Activated CD8-positive, alpha-beta T cell treated with anti-CD3 and anti-CD28 coated beads for 36 hours (primary cell): ENCODE measurements around the gene OSER1. TPM values are rescaled to one million over a fixed set of nuclear protein-coding genes. Genes with fewer than 3 reads are reported as not detected.
A peak's percentile ranks its signal among the peaks of the same experiment; 100 is the strongest.

Source experiments
- ATAC-seq: fragments of 200-7000 bp; cut with Tn5 transposase; one replicate; pipeline ENCODE4 v1.10.0; 2021; ENCODE audit warnings: mild to moderate bottlenecking, moderate library complexity
- CTCF ChIA-PET: fragments of 350-600 bp; sonication (Branson Sonifier 250); formaldehyde crosslinking; loops from one replicate; lab custom pipeline; 2021; ENCODE audit warnings: antibody characterized with exemption; lab: Charles Lee
- POLR2A ChIA-PET: fragments of 350-600 bp; sonication (Branson Sonifier 250); formaldehyde crosslinking; loops from one replicate; lab custom pipeline; 2021; ENCODE audit warnings: antibody characterized with exemption; lab: Charles Lee
- DNase-seq: peaks from one replicate; pipeline ENCODE4 v3.0.0-alpha.2; 2020
- H3K27ac Mint-ChIP-seq: one replicate; pipeline ENCODE4 v1.8.0; 2021; ENCODE audit warnings: mild to moderate bottlenecking, mixed read lengths
- H3K27me3 Mint-ChIP-seq: one replicate; pipeline ENCODE4 v1.8.0; 2021; ENCODE audit warnings: mixed read lengths
- H3K36me3 Mint-ChIP-seq: one replicate; pipeline ENCODE4 v1.8.0; 2021; ENCODE audit warnings: low read depth, mixed read lengths
- H3K4me1 Mint-ChIP-seq: one replicate; pipeline ENCODE4 v1.8.0; 2021; ENCODE audit warnings: low read depth, mixed read lengths
- H3K4me3 Mint-ChIP-seq: one replicate; pipeline ENCODE4 v1.8.0; 2021; ENCODE audit warnings: mild to moderate bottlenecking, moderate library complexity, mixed read lengths
- H3K9me3 Mint-ChIP-seq: one replicate; pipeline ENCODE4 v1.8.0; 2021; ENCODE audit warnings: mixed read lengths
- intact Hi-C: fragments of 100-400 bp; cut with micrococcal nuclease; formaldehyde crosslinking; loops from one replicate; pipeline ENCODE4 v1.10.0; 2022
- total RNA-seq, 2 experiments: library from RNA; stranded (reverse); gene quantifications; one replicate each; pipeline ENCODE4 v1.2.3, GENCODE V29; 2021
- TF ChIP-seq, protein P1 (sequence below): fragments of 200-600 bp; IDR thresholded peaks from one replicate; pipeline ENCODE4 v1.8.0; 2022; ENCODE audit warnings: antibody characterized with exemption, mild to moderate bottlenecking

The OSER1 gene
- total RNA-seq, 2 experiments from 2014 or later = 20.9 to 23.3 TPM

DNA sequence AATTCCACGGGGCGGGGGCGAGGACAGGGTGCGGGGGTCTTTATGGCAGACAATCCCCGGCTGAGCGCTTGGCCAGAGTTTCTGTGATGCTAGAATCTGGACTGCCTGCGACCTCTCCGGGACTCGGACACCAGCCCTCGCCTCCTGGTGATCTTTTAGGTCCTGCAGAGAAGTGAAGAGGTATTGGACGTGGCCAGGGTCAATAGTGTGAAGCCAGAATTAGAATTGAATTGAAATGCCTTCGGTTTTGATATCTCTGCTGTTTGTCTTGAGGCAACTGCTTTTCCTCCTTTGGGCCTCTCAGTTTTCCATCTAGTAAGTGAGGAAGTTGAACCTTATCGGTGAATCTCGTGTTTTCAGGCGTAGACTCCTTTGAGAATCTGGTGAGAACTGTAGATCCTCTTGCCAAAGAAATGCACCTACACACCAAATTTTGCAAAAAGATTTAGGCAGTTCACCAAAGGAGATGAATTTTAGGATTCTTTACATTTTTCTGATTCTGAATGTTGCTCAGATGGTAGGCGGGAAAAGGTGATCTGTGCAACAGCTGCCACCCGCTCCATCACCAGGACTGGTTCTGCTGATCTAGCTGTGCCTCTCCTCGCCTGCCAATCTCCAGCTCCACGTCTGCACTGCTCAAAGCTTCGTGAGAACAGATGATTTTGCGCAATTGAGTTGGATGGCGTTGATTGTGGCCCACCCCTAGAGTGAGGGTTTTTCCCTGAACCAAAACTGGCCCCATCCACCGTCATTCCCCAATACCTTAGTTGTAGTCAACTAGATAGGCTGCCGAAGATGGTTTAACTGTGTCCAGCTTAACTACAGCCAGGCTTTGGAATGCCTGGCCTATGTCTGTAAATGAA, 837 bp upstream of the OSER1 start:
- H3K4me1 Mint-ChIP-seq = peaks cover 43% of the 10 kb centered on the region
- peak; percentile 40 for DNase-seq

DNA sequence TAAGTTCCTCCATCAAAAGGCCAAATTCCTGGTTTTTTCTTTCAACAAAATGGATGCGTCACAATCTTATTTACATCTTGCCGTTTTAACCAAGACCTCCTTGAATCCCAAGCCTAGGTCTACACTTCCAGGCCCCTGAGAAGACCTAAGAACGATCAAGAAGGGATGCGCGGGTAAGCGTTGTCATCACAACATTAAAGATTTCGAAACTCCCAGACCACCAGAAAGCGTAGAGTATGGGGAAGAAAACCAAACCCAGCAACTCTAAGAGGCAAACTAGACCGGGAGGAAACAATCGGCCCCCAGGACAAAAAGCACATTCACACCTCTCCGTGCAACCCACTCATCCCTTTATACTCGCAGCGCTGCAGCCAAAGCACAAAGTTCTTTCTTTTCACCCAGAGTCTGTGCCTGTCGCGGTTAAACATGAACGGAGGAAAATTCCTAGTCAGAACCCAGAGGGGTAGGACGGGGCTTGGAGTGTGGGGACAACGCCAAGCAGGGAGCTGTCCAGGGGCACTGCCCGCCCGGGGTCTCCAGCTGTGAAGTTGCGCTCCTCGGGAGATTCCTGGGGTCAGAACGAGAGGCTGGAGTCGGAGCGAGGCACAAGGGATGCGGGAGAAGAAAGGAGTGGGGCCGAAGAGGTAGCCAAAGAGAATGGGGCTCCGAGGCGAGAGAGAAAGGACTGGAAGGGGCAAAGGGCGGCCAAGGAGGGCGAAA, 725 bp downstream of the OSER1 start:
- Mint-ChIP-seq H3K9me3 (no peaks in the 10 kb centered on the region), H3K4me1 (peaks cover 43% of the 10 kb centered on the region), H3K27ac (peak overlapping the region; percentile 92), H3K36me3 (peaks cover 11% of the 10 kb centered on the region), H3K4me3 (peak overlapping the region; percentile 92), H3K27me3 (no peaks in the 10 kb centered on the region)
- ChIA-PET CTCF (interaction anchor here (1.2 to 4.1 kb wide), 4 partner anchors 8 to 100 kb away, joined by 4 to 23 read pairs (median 9); partner anchors contain the start of gene FITM2), POLR2A (interaction anchor here (0.8 to 1.0 kb wide), 2 partner anchors 9 to 439 kb away, joined by 3 to 4 read pairs; no protein-coding TSS in a partner anchor)
- intact Hi-C loops = loop anchor here (10.0 kb wide), 1 partner anchor 255 kb away; no protein-coding TSS in a partner anchor
- TF ChIP-seq, protein P1, sequence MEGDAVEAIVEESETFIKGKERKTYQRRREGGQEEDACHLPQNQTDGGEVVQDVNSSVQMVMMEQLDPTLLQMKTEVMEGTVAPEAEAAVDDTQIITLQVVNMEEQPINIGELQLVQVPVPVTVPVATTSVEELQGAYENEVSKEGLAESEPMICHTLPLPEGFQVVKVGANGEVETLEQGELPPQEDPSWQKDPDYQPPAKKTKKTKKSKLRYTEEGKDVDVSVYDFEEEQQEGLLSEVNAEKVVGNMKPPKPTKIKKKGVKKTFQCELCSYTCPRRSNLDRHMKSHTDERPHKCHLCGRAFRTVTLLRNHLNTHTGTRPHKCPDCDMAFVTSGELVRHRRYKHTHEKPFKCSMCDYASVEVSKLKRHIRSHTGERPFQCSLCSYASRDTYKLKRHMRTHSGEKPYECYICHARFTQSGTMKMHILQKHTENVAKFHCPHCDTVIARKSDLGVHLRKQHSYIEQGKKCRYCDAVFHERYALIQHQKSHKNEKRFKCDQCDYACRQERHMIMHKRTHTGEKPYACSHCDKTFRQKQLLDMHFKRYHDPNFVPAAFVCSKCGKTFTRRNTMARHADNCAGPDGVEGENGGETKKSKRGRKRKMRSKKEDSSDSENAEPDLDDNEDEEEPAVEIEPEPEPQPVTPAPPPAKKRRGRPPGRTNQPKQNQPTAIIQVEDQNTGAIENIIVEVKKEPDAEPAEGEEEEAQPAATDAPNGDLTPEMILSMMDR = no peak
- ATAC-seq (no peak), DNase-seq (peak; percentile 39)

More for the DNA sequence above, 837 bp upstream of the OSER1 start:
- H3K27me3 Mint-ChIP-seq = no peaks in the 10 kb centered on the region
- ChIA-PET CTCF (interaction anchor here (0.9 to 9.8 kb wide), 7 partner anchors 16 to 250 kb away, joined by 3 to 444 read pairs (median 4); partner anchors contain the start of gene FITM2), POLR2A (interaction anchor here (0.5 to 0.6 kb wide), 2 partner anchors 355 to 440 kb away, joined by 3 to 4 read pairs; no protein-coding TSS in a partner anchor)
- intact Hi-C loops = loop anchor here (10.0 kb wide), 1 partner anchor 253 kb away; no protein-coding TSS in a partner anchor
- ATAC-seq = no peak
- TF ChIP-seq, protein P1 = no peak
- peak overlapping the region; percentile 92 for H3K4me3 Mint-ChIP-seq
- no peaks in the 10 kb centered on the region for H3K9me3 Mint-ChIP-seq
- H3K27ac Mint-ChIP-seq = peak overlapping the region; percentile 92
- H3K36me3 Mint-ChIP-seq = peaks cover 1% of the 10 kb centered on the region

DNA sequence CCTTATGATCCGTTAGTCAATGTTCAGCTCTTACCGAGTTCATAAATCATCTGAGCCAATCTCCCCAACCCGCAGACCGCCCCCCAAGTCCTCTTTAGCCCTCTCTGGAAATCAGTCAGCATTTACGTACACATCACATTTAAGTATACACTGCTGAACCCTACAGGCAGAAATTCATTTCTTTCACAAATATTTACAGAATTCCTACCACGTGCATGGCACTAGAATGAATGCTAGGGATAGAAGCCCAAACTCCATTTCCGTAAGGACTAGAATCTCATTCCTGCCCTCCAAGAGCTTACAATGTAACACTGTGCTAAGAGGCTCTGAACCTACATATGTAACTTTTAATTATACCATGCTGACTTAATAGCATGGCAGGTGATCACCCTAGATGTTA, 1.8 kb downstream of the OSER1 start:
- H3K36me3 Mint-ChIP-seq = peaks cover 15% of the 10 kb centered on the region
- intact Hi-C loops = no loop called here
- no peak overlapping the region for H3K27ac Mint-ChIP-seq
- DNase-seq (no peak), ATAC-seq (no peak)
- peak overlapping the region; percentile 92 for H3K4me3 Mint-ChIP-seq
- H3K9me3 Mint-ChIP-seq = no peaks in the 10 kb centered on the region
- POLR2A ChIA-PET = no interaction called here
- H3K27me3 Mint-ChIP-seq = no peaks in the 10 kb centered on the region
- peaks cover 48% of the 10 kb centered on the region for H3K4me1 Mint-ChIP-seq
- TF ChIP-seq, protein P1 = no peak
- CTCF ChIA-PET = interaction anchor here (0.5 to 4.1 kb wide), 7 partner anchors 9 to 105 kb away, joined by 3 to 23 read pairs (median 6); partner anchors contain the start of gene FITM2

DNA sequence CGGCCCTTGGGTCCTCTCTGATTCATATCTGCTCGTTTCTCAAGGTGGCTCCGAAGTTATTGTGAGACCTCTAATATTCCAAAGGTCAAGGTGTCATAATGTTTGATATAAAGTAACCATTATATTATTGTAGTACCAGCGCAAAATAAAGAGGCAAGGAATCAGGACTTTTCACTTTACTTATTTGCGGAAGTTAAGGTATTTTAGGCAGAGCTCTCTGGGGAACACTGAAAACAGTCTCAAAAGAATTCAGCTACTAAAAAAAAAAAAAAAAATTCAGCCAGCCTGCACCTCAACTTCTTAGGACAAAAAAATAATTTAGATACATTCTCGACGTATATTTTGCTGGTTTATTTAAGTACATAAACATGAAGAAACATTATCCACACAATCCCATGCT, 2.4 kb downstream of the OSER1 start:
- ATAC-seq = no peak
- CTCF ChIA-PET = interaction anchor here (0.5 to 4.1 kb wide), 6 partner anchors 10 to 105 kb away, joined by 3 to 23 read pairs (median 6); partner anchors contain the start of gene FITM2
- no peaks in the 10 kb centered on the region for H3K27me3 Mint-ChIP-seq
- TF ChIP-seq, protein P1 = no peak
- H3K4me3 Mint-ChIP-seq = peak overlapping the region; percentile 92
- no peak overlapping the region for H3K27ac Mint-ChIP-seq
- no peaks in the 10 kb centered on the region for H3K9me3 Mint-ChIP-seq
- H3K4me1 Mint-ChIP-seq = peaks cover 52% of the 10 kb centered on the region
- peaks cover 15% of the 10 kb centered on the region for H3K36me3 Mint-ChIP-seq
- POLR2A ChIA-PET = no interaction called here
- intact Hi-C loops = no loop called here
- DNase-seq = no peak
